Uterus (tissue), 4 donors: Measurements from ENCODE around the gene TGDS. TPM values are rescaled to one million over a fixed set of nuclear protein-coding genes. Genes with fewer than 3 reads are reported as not detected.
"Not testable (repeated sequence)": the region's sequence is repeated elsewhere in the genome, so short reads cannot be mapped to it uniquely, and the experiment has no call there.

ENCODE experiments used
- DNase-seq, 2 donors: peaks; one replicate each; pipeline ENCODE4 v3.0.0-alpha.2; 2019 to 2020
- H3K27ac ChIP-seq, 2 donors: fragments of 200-600 bp; sonication (generic); 1 replicate in 1 of 2; 2 replicates in 1 of 2; pipeline ENCODE4 v1.5.1; 2016 to 2018
- H3K27me3 ChIP-seq, 2 donors: fragments of 200-600 bp; sonication (generic); one replicate each; pipeline ENCODE4 v1.5.1; 2018 to 2019; ENCODE audit warnings: control low read depth in 1 of 2
- H3K36me3 ChIP-seq, 2 donors: fragments of 200-600 bp; sonication (generic); one replicate each; pipeline ENCODE4 v1.5.1; 2019; ENCODE audit warnings: control low read depth in 1 of 2
- H3K4me1 ChIP-seq, 2 donors: fragments of 200-600 bp; sonication (generic); one replicate each; pipeline ENCODE4 v1.5.1; 2018 to 2019; ENCODE audit warnings: control low read depth in 1 of 2
- H3K4me3 ChIP-seq, 2 donors: fragments of 200-600 bp; sonication (generic); 1 replicate in 1 of 2; 2 replicates in 1 of 2; pipeline ENCODE4 v1.5.1; 2018 to 2019; ENCODE audit warnings: mild to moderate bottlenecking in 1 of 2
- H3K9me3 ChIP-seq, 2 donors: fragments of 200-600 bp; sonication (generic); one replicate each; pipeline ENCODE4 v1.5.1; 2019; ENCODE audit warnings: control low read depth in 1 of 2
- CTCF ChIP-seq, 4 experiments: fragments of 200-600 bp in 2 of 4; fragments of 450-650 bp in 2 of 4; sonication (generic) in 2 of 4; IDR thresholded peaks; one replicate each; pipeline ENCODE4 v1.5.1; 2016 to 2019; ENCODE audit warnings: antibody characterized with exemption in 4 of 4, mild to moderate bottlenecking in 2 of 4, moderate library complexity in 1 of 4
- POLR2A ChIP-seq, 2 donors: fragments of 450-650 bp; IDR thresholded peaks; one replicate each; pipeline ENCODE4 v1.6.1; 2016; ENCODE audit warnings: antibody characterized with exemption in 2 of 2, mild to moderate bottlenecking in 1 of 2, moderate library complexity in 1 of 2
- intact Hi-C: fragments of 100-400 bp; cut with DNase I; formaldehyde crosslinking; loops from one replicate; pipeline ENCODE4 v1.15.1; 2023; ENCODE audit warnings: low total_unique reads
- total RNA-seq, 4 donors: library from RNA; depleted of rRNA in 3 of 4; stranded (reverse); fragments of >200 nt in 3 of 4; gene quantifications; one replicate each; pipeline versions ENCODE4 v1.1.0 to v1.2.4, GENCODE V29; 2014 to 2023
- donor health status: DM: yes; HTN: yes; CAD: no.

Gene TGDS
- total RNA-seq, 4 donors from 2014 or later = 10.2 to 29.7 (median 14.7) TPM

DNA sequence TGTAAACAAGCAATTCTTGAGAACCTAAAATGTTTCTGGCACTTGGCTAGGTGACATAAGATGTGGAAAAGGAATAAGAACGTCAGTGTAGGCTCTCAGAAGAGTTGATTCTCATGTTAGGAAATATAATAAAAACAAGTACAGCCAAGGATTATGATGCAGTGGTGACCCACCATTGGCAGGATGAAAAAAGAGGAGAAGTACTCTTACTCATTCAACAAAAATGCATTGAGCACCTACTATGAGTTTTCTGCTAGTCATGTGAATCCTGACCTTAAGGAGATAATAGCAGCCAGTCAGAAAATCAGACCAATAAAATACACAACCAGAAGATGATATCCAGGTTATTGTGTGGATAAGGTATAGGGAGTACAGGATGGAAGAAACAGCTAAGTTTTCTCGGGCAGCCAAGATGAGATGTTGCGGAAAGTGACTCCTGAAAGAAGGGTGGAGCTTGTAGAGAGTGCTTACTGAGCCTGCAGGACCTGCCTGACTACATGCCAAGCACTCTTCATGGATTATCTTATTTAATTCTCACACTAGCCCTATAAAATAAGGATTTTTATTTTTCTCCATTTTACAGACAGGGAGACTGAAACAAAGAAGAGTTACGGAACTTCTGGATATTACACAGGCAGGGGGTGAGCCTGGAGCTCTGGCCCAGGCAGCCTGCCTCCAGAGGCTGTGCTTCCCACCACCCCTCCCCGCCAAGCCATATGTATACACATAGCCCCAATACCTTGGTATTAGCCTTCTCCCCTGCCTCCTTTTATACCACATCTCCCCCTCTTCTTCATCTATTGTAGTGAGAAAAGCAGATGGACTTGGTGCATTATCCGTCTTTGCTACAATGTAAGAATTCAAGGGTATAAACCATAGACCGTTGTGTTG is 58.0 kb downstream of the TGDS start:
- Histone ChIP-seq H3K4me3 (no peak overlapping the region), H3K27me3 (no peaks in the 10 kb centered on the region), H3K9me3 (no peaks in the 10 kb centered on the region), H3K4me1 (no peaks in the 10 kb centered on the region), H3K36me3 (no peaks in the 10 kb centered on the region), H3K27ac (no peak overlapping the region)
- TF ChIP-seq CTCF (IDR thresholded peaks at IDR 0.05) = no peak
- TF ChIP-seq POLR2A (IDR thresholded peaks at IDR 0.05) = no peak
- intact Hi-C loops = no loop called here
- DNase-seq = no peak

DNA sequence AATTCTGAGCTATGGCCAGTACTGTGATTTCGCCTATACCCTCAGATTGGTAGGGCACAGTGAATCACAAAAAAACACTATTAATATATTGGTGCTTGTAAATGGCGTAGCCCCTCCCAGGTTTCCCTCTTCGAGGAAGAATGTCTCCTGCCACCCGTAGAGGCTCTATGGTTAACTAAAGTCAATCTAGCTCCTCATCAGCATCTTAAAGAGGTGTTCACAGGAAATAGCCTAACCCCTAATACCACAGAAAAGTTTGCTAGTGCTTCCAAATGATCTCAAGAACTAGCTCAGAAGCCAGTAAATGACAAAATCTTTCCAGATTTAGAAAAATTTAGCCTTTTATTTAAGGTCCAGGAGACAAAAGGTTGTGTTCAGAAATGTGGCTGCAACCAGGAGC is 60.2 kb downstream of the TGDS start:
- Histone ChIP-seq H3K4me1 (no peaks in the 10 kb centered on the region), H3K9me3 (no peaks in the 10 kb centered on the region), H3K27ac (no peak overlapping the region), H3K36me3 (no peaks in the 10 kb centered on the region), H3K27me3 (no peaks in the 10 kb centered on the region), H3K4me3 (no peak overlapping the region)
- no peak for DNase-seq
- intact Hi-C loops = no loop called here
- TF ChIP-seq CTCF (IDR thresholded peaks at IDR 0.05) (no peak), POLR2A (IDR thresholded peaks at IDR 0.05) (no peak)

GRCh38 chr13:94535231-94535630 is 60.7 kb downstream of the TGDS start:
- intact Hi-C loops = no loop called here
- Histone ChIP-seq H3K4me3 (no peak overlapping the region), H3K27ac (no peak overlapping the region), H3K9me3 (no peaks in the 10 kb centered on the region), H3K27me3 (no peaks in the 10 kb centered on the region), H3K36me3 (no peaks in the 10 kb centered on the region), H3K4me1 (no peaks in the 10 kb centered on the region)
- TF ChIP-seq POLR2A (IDR thresholded peaks at IDR 0.05) = no peak
- no peak for TF ChIP-seq CTCF (IDR thresholded peaks at IDR 0.05)
- no peak for DNase-seq

GRCh38 chr13:94534166-94534565 is 61.8 kb downstream of the TGDS start:
- DNase-seq = no peak
- TF ChIP-seq POLR2A (IDR thresholded peaks at IDR 0.05) (no peak), CTCF (IDR thresholded peaks at IDR 0.05) (no peak)
- no peaks in the 10 kb centered on the region for H3K36me3 ChIP-seq
- H3K27ac ChIP-seq = no peak overlapping the region
- intact Hi-C loops = no loop called here
- no peaks in the 10 kb centered on the region for H3K4me1 ChIP-seq
- H3K4me3 ChIP-seq = no peak overlapping the region
- no peaks in the 10 kb centered on the region for H3K27me3 ChIP-seq
- H3K9me3 ChIP-seq = no peaks in the 10 kb centered on the region

- H3K27ac ChIP-seq, H3K9me3 ChIP-seq, H3K27me3 ChIP-seq, H3K4me3 ChIP-seq, intact Hi-C loops, DNase-seq, H3K36me3 ChIP-seq, H3K4me1 ChIP-seq: not testable (repeated sequence)
Measured at GRCh38 chr13:94532278-94532677, 63.7 kb downstream of the TGDS start.

DNA sequence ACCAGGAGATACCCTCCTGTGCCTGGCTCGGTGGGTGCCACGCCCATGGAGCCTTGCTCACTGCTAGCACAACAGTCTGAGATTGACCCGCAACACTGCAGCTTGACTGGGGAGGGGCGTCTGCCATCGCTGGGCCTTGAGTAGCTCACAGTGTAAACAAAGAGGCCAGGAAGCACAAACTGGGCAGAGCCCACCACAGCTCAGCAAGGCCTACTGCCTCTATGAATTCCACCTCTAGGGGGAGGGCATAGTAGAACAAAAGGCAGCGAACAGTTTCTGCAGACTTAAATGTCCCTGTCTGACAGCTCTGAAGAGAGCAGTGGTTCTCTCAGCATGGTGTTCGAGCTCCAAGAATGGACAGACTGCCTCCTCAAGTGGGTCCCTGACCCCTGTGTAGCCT is 69.0 kb downstream of the TGDS start:
- H3K36me3 ChIP-seq, intact Hi-C loops, H3K27ac ChIP-seq: not testable (repeated sequence)

More for the DNA sequence above, 69.0 kb downstream of the TGDS start:
- H3K4me1 ChIP-seq, H3K9me3 ChIP-seq, H3K4me3 ChIP-seq, H3K27me3 ChIP-seq, DNase-seq: not testable (repeated sequence)
